Type B pancreatic cell (in vitro differentiated cells): Measurements from ENCODE around the gene HSH2D. TPM values are rescaled to one million over a fixed set of nuclear protein-coding genes. Genes with fewer than 3 reads are reported as not detected.

Experiments used
- DNase-seq: peaks from one replicate; pipeline ENCODE4 v3.0.0; 2021; ENCODE audit warnings: mixed read lengths; ENCODE audit not compliant: unreplicated experiment; ENCODE audit errors: extremely low spot score
- H3K27ac Mint-ChIP-seq: 2 replicates; pipeline ENCODE4 v1.8.0; 2021; ENCODE audit warnings: mild to moderate bottlenecking, mixed read lengths
- H3K27me3 Mint-ChIP-seq: 2 replicates; pipeline ENCODE4 v1.8.0; 2021; ENCODE audit warnings: mixed read lengths
- H3K36me3 Mint-ChIP-seq: 2 replicates; pipeline ENCODE4 v1.8.0; 2021; ENCODE audit warnings: mixed read lengths
- H3K4me1 Mint-ChIP-seq: one replicate; pipeline ENCODE4 v1.8.0; 2021; ENCODE audit warnings: mixed read lengths; ENCODE audit not compliant: unreplicated experiment
- H3K4me3 Mint-ChIP-seq: 2 replicates; pipeline ENCODE4 v1.8.0; 2021; ENCODE audit warnings: mild to moderate bottlenecking, mixed read lengths
- H3K9me3 Mint-ChIP-seq: 2 replicates; pipeline ENCODE4 v1.8.0; 2021; ENCODE audit warnings: mixed read lengths
- total RNA-seq: library from RNA; stranded (reverse); gene quantifications from 2 replicates; pipeline ENCODE4 v1.2.1, GENCODE V29; 2021; ENCODE audit warnings: low replicate concordance
- TF ChIP-seq, protein P1 (sequence below): fragments of 200-600 bp; sonication (generic); conservative IDR thresholded peaks from 2 replicates; pipeline ENCODE4 v1.5.0; 2021; ENCODE audit warnings: antibody characterized with exemption, mild to moderate bottlenecking

HSH2D gene
- total RNA-seq, 1 donor from 2014 or later: 0.68 TPM

DNA sequence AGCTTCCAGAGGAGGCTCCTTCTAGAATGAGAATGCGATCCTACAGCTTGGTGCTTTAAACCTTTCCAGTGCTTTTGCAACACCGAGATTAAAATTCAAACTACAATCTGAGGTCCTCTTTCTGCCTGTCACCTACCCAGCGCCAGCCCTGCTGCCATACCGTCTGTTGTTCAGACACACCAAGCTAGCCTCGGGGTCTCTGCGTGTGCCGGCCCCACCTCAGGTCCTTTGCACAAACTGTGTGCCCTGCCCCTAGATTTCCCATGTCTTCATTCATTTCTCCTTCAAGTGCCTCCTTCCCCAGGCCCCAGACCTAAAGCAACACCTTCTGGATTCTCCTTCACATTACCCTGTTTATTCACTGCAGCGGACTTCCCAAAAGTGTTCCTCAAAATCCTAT is 11.1 kb downstream of the HSH2D start:
- H3K4me1 Mint-ChIP-seq: no peaks in the 10 kb centered on the region
- TF ChIP-seq, protein P1, sequence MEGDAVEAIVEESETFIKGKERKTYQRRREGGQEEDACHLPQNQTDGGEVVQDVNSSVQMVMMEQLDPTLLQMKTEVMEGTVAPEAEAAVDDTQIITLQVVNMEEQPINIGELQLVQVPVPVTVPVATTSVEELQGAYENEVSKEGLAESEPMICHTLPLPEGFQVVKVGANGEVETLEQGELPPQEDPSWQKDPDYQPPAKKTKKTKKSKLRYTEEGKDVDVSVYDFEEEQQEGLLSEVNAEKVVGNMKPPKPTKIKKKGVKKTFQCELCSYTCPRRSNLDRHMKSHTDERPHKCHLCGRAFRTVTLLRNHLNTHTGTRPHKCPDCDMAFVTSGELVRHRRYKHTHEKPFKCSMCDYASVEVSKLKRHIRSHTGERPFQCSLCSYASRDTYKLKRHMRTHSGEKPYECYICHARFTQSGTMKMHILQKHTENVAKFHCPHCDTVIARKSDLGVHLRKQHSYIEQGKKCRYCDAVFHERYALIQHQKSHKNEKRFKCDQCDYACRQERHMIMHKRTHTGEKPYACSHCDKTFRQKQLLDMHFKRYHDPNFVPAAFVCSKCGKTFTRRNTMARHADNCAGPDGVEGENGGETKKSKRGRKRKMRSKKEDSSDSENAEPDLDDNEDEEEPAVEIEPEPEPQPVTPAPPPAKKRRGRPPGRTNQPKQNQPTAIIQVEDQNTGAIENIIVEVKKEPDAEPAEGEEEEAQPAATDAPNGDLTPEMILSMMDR: no peak
- no peaks in the 10 kb centered on the region for H3K27me3 Mint-ChIP-seq
- H3K36me3 Mint-ChIP-seq: no peaks in the 10 kb centered on the region
- H3K9me3 Mint-ChIP-seq: no peaks in the 10 kb centered on the region
- no peak overlapping the region for H3K27ac Mint-ChIP-seq
- no peak overlapping the region for H3K4me3 Mint-ChIP-seq
- no peak for DNase-seq

DNA sequence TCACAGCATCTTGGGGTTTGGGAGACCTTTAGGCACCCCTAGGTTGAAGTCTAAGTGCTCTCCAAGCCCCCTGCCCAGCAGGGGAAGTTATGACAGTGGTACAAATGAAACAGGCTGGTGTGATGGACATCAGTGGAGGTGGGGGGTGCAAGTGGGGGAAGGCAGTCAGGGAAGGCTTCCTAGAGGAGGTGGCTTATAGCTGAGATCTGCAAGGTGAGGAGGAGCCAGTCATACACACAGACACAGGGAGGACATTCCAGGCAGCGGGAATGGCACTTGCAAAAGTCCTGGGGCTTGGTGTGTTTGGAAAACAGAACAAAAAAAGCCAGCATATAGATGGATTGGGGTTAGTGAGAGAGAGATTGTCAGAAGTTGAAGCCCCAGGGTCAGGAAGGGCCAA is 11.6 kb downstream of the HSH2D start:
- no peak for DNase-seq
- Mint-ChIP-seq H3K27ac (no peak overlapping the region), H3K27me3 (no peaks in the 10 kb centered on the region), H3K36me3 (no peaks in the 10 kb centered on the region), H3K9me3 (no peaks in the 10 kb centered on the region), H3K4me1 (no peaks in the 10 kb centered on the region), H3K4me3 (no peak overlapping the region)
- TF ChIP-seq, protein P1: no peak

DNA sequence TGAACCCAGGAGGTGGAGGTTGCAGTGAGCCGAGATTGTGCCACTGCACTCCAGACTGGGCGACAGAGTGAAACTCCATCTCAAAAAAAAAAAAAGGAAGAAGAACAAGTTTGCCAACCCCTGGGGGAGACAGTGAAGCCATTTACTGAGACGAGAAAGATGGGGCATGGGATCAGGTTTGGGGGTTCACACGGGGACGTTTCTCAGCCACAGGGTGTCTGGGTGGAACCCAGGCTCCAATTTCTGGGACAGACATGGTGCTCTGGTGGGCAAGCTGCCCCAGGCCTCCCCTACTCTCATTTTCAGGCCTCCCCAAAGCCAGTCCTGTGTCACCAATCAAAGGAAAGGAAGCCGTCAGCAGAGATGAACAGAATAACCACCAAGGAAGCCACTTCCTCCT is 13.4 kb downstream of the HSH2D start:
- TF ChIP-seq, protein P1: no peak
- H3K4me3 Mint-ChIP-seq: no peak overlapping the region
- no peaks in the 10 kb centered on the region for H3K9me3 Mint-ChIP-seq
- no peak overlapping the region for H3K27ac Mint-ChIP-seq
- DNase-seq: no peak
- H3K4me1 Mint-ChIP-seq: no peaks in the 10 kb centered on the region
- H3K27me3 Mint-ChIP-seq: no peaks in the 10 kb centered on the region
- no peaks in the 10 kb centered on the region for H3K36me3 Mint-ChIP-seq

DNA sequence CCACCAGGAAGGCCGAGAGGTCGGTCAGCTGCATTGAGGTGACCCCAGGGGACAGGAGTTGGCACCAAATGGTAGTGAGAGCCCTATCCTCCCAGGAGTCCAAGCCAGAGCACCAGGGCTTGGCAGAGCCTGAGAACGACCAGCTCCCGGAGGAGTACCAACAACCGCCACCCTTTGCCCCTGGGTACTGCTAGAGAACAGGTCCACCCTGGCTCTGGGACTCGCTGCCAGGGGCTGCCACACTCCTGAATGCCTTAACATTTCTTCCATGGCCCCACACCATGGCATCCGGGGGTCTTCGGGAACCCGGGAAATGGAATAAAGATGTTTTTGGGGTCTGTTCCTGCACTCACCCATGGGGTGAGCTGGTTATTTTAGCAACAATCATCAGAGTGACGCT is 14.1 kb downstream of the HSH2D start:
- H3K27ac Mint-ChIP-seq: no peak overlapping the region
- H3K4me3 Mint-ChIP-seq: no peak overlapping the region
- H3K27me3 Mint-ChIP-seq: no peaks in the 10 kb centered on the region
- no peak for DNase-seq
- no peaks in the 10 kb centered on the region for H3K36me3 Mint-ChIP-seq
- TF ChIP-seq, protein P1: no peak
- H3K9me3 Mint-ChIP-seq: no peaks in the 10 kb centered on the region
- no peaks in the 10 kb centered on the region for H3K4me1 Mint-ChIP-seq

DNA sequence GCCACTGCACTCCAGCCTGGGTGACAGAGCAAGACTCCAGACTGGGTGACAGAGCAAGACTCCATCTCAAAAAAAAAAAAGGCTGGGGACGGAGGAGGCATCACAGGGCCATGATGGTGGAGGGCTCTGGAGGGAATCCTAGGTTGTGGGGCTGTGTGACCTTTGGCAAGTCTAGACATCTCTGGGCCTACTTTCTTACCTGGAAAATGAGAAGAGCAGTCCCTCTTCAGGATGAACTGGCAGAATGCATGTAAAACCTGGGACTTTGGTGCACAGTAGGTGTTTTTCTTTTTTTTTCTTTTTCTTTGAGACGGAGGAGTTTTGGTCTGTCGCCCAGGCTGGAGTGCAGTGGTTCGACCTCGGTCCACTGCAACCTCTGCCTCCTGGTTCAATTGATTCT is 16.2 kb downstream of the HSH2D start:
- TF ChIP-seq, protein P1: no peak
- Mint-ChIP-seq H3K9me3 (no peaks in the 10 kb centered on the region), H3K27ac (no peak overlapping the region), H3K27me3 (no peaks in the 10 kb centered on the region), H3K36me3 (no peaks in the 10 kb centered on the region), H3K4me1 (no peaks in the 10 kb centered on the region), H3K4me3 (no peak overlapping the region)
- DNase-seq: no peak

DNA sequence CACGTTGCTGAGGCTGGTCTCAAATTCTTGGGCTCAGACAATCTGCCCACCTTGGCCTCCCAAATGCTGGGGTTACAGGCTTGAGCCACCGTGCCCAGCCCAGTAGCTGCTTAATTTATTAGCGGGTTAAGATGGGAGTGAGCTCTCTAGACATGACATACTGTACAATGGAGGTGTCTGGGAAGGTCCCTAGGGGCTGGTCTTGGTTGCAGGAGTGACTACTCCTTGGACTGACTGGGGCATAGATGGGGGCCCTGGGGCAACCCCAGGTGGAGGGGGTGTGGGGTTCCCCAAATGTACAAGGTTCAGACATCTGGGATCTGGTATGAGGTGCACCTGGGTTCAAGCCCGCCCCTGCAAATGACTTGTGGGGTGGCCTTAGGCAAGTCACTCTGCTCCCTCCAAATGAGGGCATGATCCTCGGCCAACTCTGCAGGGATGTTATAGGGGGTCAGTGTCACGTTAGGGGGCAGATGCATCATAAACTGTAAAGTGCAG is 17.0 kb downstream of the HSH2D start:
- Mint-ChIP-seq H3K4me1 (no peaks in the 10 kb centered on the region), H3K9me3 (no peaks in the 10 kb centered on the region), H3K36me3 (no peaks in the 10 kb centered on the region), H3K27me3 (no peaks in the 10 kb centered on the region), H3K27ac (no peak overlapping the region), H3K4me3 (no peak overlapping the region)
- TF ChIP-seq, protein P1: no peak
- DNase-seq: no peak
